Central memory CD8-positive, alpha-beta T cell (primary cell): Measurements from ENCODE around the gene NMNAT2.

Source experiments
- ATAC-seq: fragments of 150-1000 bp; cut with Tn5 transposase; replicated peaks from 2 replicates; pipeline ENCODE4 v1.10.0; 2022; ENCODE audit warnings: mild to moderate bottlenecking, moderate FRiP score, moderate number of reproducible peaks; ENCODE audit not compliant: poor library complexity, severe bottlenecking; ENCODE audit errors: extremely low read depth
- DNase-seq, 2 donors: peaks; one replicate each; pipeline ENCODE4 v3.0.0; 2021; ENCODE audit warnings: low spot score in 2 of 2
- H3K27ac Mint-ChIP-seq: one replicate; pipeline ENCODE4 v1.8.0; 2022; ENCODE audit warnings: low read depth, mild to moderate bottlenecking, moderate library complexity, mixed read lengths
- H3K27me3 Mint-ChIP-seq: one replicate; pipeline ENCODE4 v1.8.0; 2022; ENCODE audit warnings: mixed read lengths
- H3K36me3 Mint-ChIP-seq: one replicate; pipeline ENCODE4 v1.8.0; 2022; ENCODE audit warnings: mild to moderate bottlenecking, moderate library complexity, mixed read lengths; ENCODE audit not compliant: insufficient read depth
- H3K4me1 Mint-ChIP-seq: one replicate; pipeline ENCODE4 v1.8.0; 2022; ENCODE audit warnings: mixed read lengths
- H3K4me3 Mint-ChIP-seq: one replicate; pipeline ENCODE4 v1.8.0; 2022; ENCODE audit warnings: mild to moderate bottlenecking, moderate library complexity, mixed read lengths
- H3K9me3 Mint-ChIP-seq: one replicate; pipeline ENCODE4 v1.8.0; 2022; ENCODE audit warnings: mixed read lengths

NMNAT2 gene

GRCh38 chr1:183284086-183284485 lies 134.1 kb downstream of the NMNAT2 start:
- Mint-ChIP-seq H3K27me3 (peaks cover 41% of the 10 kb centered on the region), H3K4me1 (no peaks in the 10 kb centered on the region), H3K36me3 (no peaks in the 10 kb centered on the region), H3K4me3 (no peak overlapping the region), H3K27ac (no peak overlapping the region), H3K9me3 (no peaks in the 10 kb centered on the region)
- DNase-seq (no peak), ATAC-seq (no peak)

- DNase-seq, result no peak
- H3K9me3 Mint-ChIP-seq, result no peaks in the 10 kb centered on the region
- H3K27ac Mint-ChIP-seq, result no peak overlapping the region
- H3K4me1 Mint-ChIP-seq, result no peaks in the 10 kb centered on the region
- peaks cover 1% of the 10 kb centered on the region for H3K36me3 Mint-ChIP-seq
- peaks cover 43% of the 10 kb centered on the region for H3K27me3 Mint-ChIP-seq
- ATAC-seq, result no peak
- H3K4me3 Mint-ChIP-seq, result no peak overlapping the region
These were observed 134.9 kb downstream of the NMNAT2 start for GRCh38 chr1:183283286-183283685.

- H3K4me3 Mint-ChIP-seq, result no peak overlapping the region
- peaks cover 1% of the 10 kb centered on the region for H3K36me3 Mint-ChIP-seq
- ATAC-seq (no peak), DNase-seq (no peak)
- H3K27ac Mint-ChIP-seq, result no peak overlapping the region
- no peaks in the 10 kb centered on the region for H3K9me3 Mint-ChIP-seq
- peaks cover 53% of the 10 kb centered on the region for H3K27me3 Mint-ChIP-seq
- H3K4me1 Mint-ChIP-seq, result no peaks in the 10 kb centered on the region
These were observed 135.9 kb downstream of the NMNAT2 start for GRCh38 chr1:183282101-183282855.

- ATAC-seq (peak; percentile 40), DNase-seq (peak; percentile 33 to 39)
- Mint-ChIP-seq H3K27ac (no peak overlapping the region), H3K27me3 (peaks cover 53% of the 10 kb centered on the region), H3K36me3 (peaks cover 1% of the 10 kb centered on the region), H3K4me1 (no peaks in the 10 kb centered on the region), H3K9me3 (no peaks in the 10 kb centered on the region), H3K4me3 (no peak overlapping the region)
These were observed 136.6 kb downstream of the NMNAT2 start for GRCh38 chr1:183281553-183282091.

GRCh38 chr1:183281039-183281438 lies 137.1 kb downstream of the NMNAT2 start:
- Mint-ChIP-seq H3K4me3 (no peak overlapping the region), H3K36me3 (peaks cover 1% of the 10 kb centered on the region), H3K4me1 (no peaks in the 10 kb centered on the region), H3K9me3 (no peaks in the 10 kb centered on the region), H3K27ac (no peak overlapping the region), H3K27me3 (peaks cover 53% of the 10 kb centered on the region)
- ATAC-seq (no peak), DNase-seq (no peak)

GRCh38 chr1:183279835-183280234 lies 138.3 kb downstream of the NMNAT2 start:
- Mint-ChIP-seq H3K9me3 (no peaks in the 10 kb centered on the region), H3K4me3 (no peak overlapping the region), H3K27ac (no peak overlapping the region), H3K4me1 (no peaks in the 10 kb centered on the region), H3K27me3 (peaks cover 46% of the 10 kb centered on the region), H3K36me3 (peaks cover 1% of the 10 kb centered on the region)
- DNase-seq (no peak), ATAC-seq (no peak)

- peaks cover 37% of the 10 kb centered on the region for H3K27me3 Mint-ChIP-seq
- no peak overlapping the region for H3K27ac Mint-ChIP-seq
- no peak overlapping the region for H3K4me3 Mint-ChIP-seq
- peaks cover 1% of the 10 kb centered on the region for H3K36me3 Mint-ChIP-seq
- no peak for DNase-seq
- no peaks in the 10 kb centered on the region for H3K9me3 Mint-ChIP-seq
- H3K4me1 Mint-ChIP-seq, result no peaks in the 10 kb centered on the region
- ATAC-seq, result no peak
These were observed 139.2 kb downstream of the NMNAT2 start for GRCh38 chr1:183278739-183279591.

GRCh38 chr1:183277821-183278738 lies 140.1 kb downstream of the NMNAT2 start:
- H3K9me3 Mint-ChIP-seq, result no peaks in the 10 kb centered on the region
- no peak overlapping the region for H3K27ac Mint-ChIP-seq

GRCh38 chr1:183276386-183277080 lies 141.6 kb downstream of the NMNAT2 start:
- Mint-ChIP-seq H3K27ac (no peak overlapping the region), H3K4me3 (no peak overlapping the region), H3K36me3 (peaks cover 3% of the 10 kb centered on the region), H3K27me3 (peaks cover 22% of the 10 kb centered on the region), H3K9me3 (no peaks in the 10 kb centered on the region), H3K4me1 (no peaks in the 10 kb centered on the region)
- DNase-seq (no peak), ATAC-seq (no peak)

More at GRCh38 chr1:183277821-183278738, 140.1 kb downstream of the NMNAT2 start:
- no peaks in the 10 kb centered on the region for H3K4me1 Mint-ChIP-seq
- DNase-seq, result no peak
- no peak overlapping the region for H3K4me3 Mint-ChIP-seq
- ATAC-seq, result no peak
- H3K36me3 Mint-ChIP-seq, result peaks cover 3% of the 10 kb centered on the region
- peaks cover 28% of the 10 kb centered on the region for H3K27me3 Mint-ChIP-seq

- Mint-ChIP-seq H3K36me3 (peaks cover 3% of the 10 kb centered on the region), H3K27me3 (peaks cover 22% of the 10 kb centered on the region), H3K4me1 (no peaks in the 10 kb centered on the region), H3K4me3 (no peak overlapping the region), H3K27ac (no peak overlapping the region), H3K9me3 (no peaks in the 10 kb centered on the region)
- ATAC-seq (no peak), DNase-seq (no peak)
These were observed 142.9 kb downstream of the NMNAT2 start for GRCh38 chr1:183275322-183275721.

- no peaks in the 10 kb centered on the region for H3K9me3 Mint-ChIP-seq
- no peak for DNase-seq
These were observed 143.3 kb downstream of the NMNAT2 start for GRCh38 chr1:183274836-183275235.

More at GRCh38 chr1:183274836-183275235, 143.3 kb downstream of the NMNAT2 start:
- Mint-ChIP-seq H3K27me3 (peaks cover 22% of the 10 kb centered on the region), H3K4me3 (no peak overlapping the region), H3K36me3 (peaks cover 3% of the 10 kb centered on the region), H3K27ac (no peak overlapping the region), H3K4me1 (no peaks in the 10 kb centered on the region)
- ATAC-seq, result no peak
